NCI-H2227 treated with DMSO at 0.1 percent for 48 hours (cell line): ENCODE data around the gene SRPRA.

Experiments used
- DNase-seq: peaks from one replicate; lab custom pipeline; 2025; lab: John Stamatoyannopoulos, UW

Gene SRPRA

GRCh38 chr11:126231725-126232459 lies 36.8 kb downstream of the SRPRA start:
- DNase-seq = no peak

- no peak for DNase-seq
Observed at GRCh38 chr11:126229858-126230540, 38.7 kb downstream of the SRPRA start.

- no peak for DNase-seq
Observed at GRCh38 chr11:126226334-126227084, 42.2 kb downstream of the SRPRA start.

- DNase-seq = no peak
Observed at GRCh38 chr11:126225295-126225665, 43.4 kb downstream of the SRPRA start.

GRCh38 chr11:126224647-126225294 lies 43.9 kb downstream of the SRPRA start:
- DNase-seq = no peak

- no peak for DNase-seq
Observed at GRCh38 chr11:126219547-126219946, 49.1 kb downstream of the SRPRA start.

- no peak for DNase-seq
Observed at GRCh38 chr11:126217491-126217890, 51.2 kb downstream of the SRPRA start.

GRCh38 chr11:126216526-126217305 lies 52.0 kb downstream of the SRPRA start:
- DNase-seq = no peak

GRCh38 chr11:126214841-126215240 lies 53.9 kb downstream of the SRPRA start:
- DNase-seq = no peak

- DNase-seq = no peak
Observed at GRCh38 chr11:126214441-126214840, 54.3 kb downstream of the SRPRA start.
